Muscle layer of colon (tissue), 2 donors: ENCODE data around the gene ADAP1.
"Not testable (repeated sequence)": the region's sequence is repeated elsewhere in the genome, so short reads cannot be mapped to it uniquely, and the experiment has no call there.

ENCODE experiments used
- H3K27ac ChIP-seq: one replicate; pipeline ENCODE4 v1.7.0; 2013; ENCODE audit warnings: low read depth, mild to moderate bottlenecking, low read length, moderate library complexity
- H3K27me3 ChIP-seq, 2 donors: one replicate each; pipeline ENCODE4 v1.7.0; 2013; ENCODE audit warnings: low read length in 2 of 2, mild to moderate bottlenecking in 2 of 2; ENCODE audit not compliant: insufficient read depth in 2 of 2, control insufficient read depth in 1 of 2
- H3K36me3 ChIP-seq: one replicate; pipeline ENCODE4 v1.7.0; 2013; ENCODE audit warnings: mild to moderate bottlenecking, low read length; ENCODE audit not compliant: insufficient read depth
- H3K4me1 ChIP-seq: one replicate; pipeline ENCODE4 v1.7.0; 2013; ENCODE audit warnings: mild to moderate bottlenecking, low read length; ENCODE audit not compliant: insufficient read depth
- H3K4me3 ChIP-seq, 2 donors: one replicate each; pipeline ENCODE4 v1.7.0; 2013; ENCODE audit warnings: low read length in 2 of 2, low read depth in 1 of 2, mild to moderate bottlenecking in 1 of 2, moderate library complexity in 1 of 2
- H3K9ac ChIP-seq: one replicate; pipeline ENCODE4 v1.7.0; 2013; ENCODE audit warnings: low read length
- H3K9me3 ChIP-seq: one replicate; pipeline ENCODE4 v1.7.0; 2013; ENCODE audit warnings: mild to moderate bottlenecking, low read length
- donor health status: abdominal sarcoma.
- donor health status: Adenocarcinoma of cecum.

The ADAP1 gene

GRCh38 chr7:926061-927030 lies 28.1 kb downstream of the ADAP1 start:
- Histone ChIP-seq H3K4me3 (no peak overlapping the region), H3K9me3 (no peaks in the 10 kb centered on the region), H3K27me3 (no peaks in the 10 kb centered on the region), H3K4me1 (peaks cover 16% of the 10 kb centered on the region), H3K36me3 (no peaks in the 10 kb centered on the region), H3K9ac (no peak overlapping the region), H3K27ac (no peak overlapping the region)

GRCh38 chr7:925601-926000 lies 28.9 kb downstream of the ADAP1 start:
- no peak overlapping the region for H3K4me3 ChIP-seq
- H3K9ac ChIP-seq: no peak overlapping the region
- H3K27ac ChIP-seq: no peak overlapping the region
- H3K36me3 ChIP-seq: no peaks in the 10 kb centered on the region
- H3K27me3 ChIP-seq: no peaks in the 10 kb centered on the region
- H3K9me3 ChIP-seq: no peaks in the 10 kb centered on the region
- peaks cover 16% of the 10 kb centered on the region for H3K4me1 ChIP-seq

GRCh38 chr7:924541-925231 lies 29.8 kb downstream of the ADAP1 start:
- no peaks in the 10 kb centered on the region for H3K9me3 ChIP-seq
- H3K4me3 ChIP-seq: no peak overlapping the region
- H3K36me3 ChIP-seq: no peaks in the 10 kb centered on the region
- no peak overlapping the region for H3K9ac ChIP-seq
- H3K4me1 ChIP-seq: peaks cover 16% of the 10 kb centered on the region
- H3K27me3 ChIP-seq: no peaks in the 10 kb centered on the region
- no peak overlapping the region for H3K27ac ChIP-seq

- not testable (repeated sequence) for H3K9me3 ChIP-seq, H3K27ac ChIP-seq, H3K36me3 ChIP-seq, H3K9ac ChIP-seq, H3K27me3 ChIP-seq, H3K4me3 ChIP-seq
- peaks cover 16% of the 10 kb centered on the region for H3K4me1 ChIP-seq
These were observed 30.4 kb downstream of the ADAP1 start for GRCh38 chr7:924042-924441.

- Histone ChIP-seq H3K36me3 (no peaks in the 10 kb centered on the region), H3K4me1 (peaks cover 10% of the 10 kb centered on the region), H3K27ac (no peak overlapping the region), H3K4me3 (no peak overlapping the region), H3K9ac (no peak overlapping the region), H3K27me3 (no peaks in the 10 kb centered on the region), H3K9me3 (no peaks in the 10 kb centered on the region)
These were observed 31.1 kb downstream of the ADAP1 start for GRCh38 chr7:923108-924041.

- Histone ChIP-seq H3K27ac (no peak overlapping the region), H3K9me3 (no peaks in the 10 kb centered on the region), H3K4me1 (peaks cover 8% of the 10 kb centered on the region), H3K4me3 (no peak overlapping the region), H3K36me3 (no peaks in the 10 kb centered on the region), H3K27me3 (no peaks in the 10 kb centered on the region), H3K9ac (no peak overlapping the region)
These were observed 32.0 kb downstream of the ADAP1 start for GRCh38 chr7:922334-923107.

GRCh38 chr7:921581-922333 lies 32.7 kb downstream of the ADAP1 start:
- Histone ChIP-seq H3K36me3 (no peaks in the 10 kb centered on the region), H3K4me3 (no peak overlapping the region), H3K9me3 (no peaks in the 10 kb centered on the region), H3K9ac (no peak overlapping the region), H3K27me3 (no peaks in the 10 kb centered on the region), H3K4me1 (peaks cover 8% of the 10 kb centered on the region), H3K27ac (no peak overlapping the region)

- Histone ChIP-seq H3K4me1 (peaks cover 13% of the 10 kb centered on the region), H3K4me3 (no peak overlapping the region), H3K27ac (no peak overlapping the region), H3K9me3 (no peaks in the 10 kb centered on the region), H3K36me3 (no peaks in the 10 kb centered on the region), H3K27me3 (no peaks in the 10 kb centered on the region), H3K9ac (no peak overlapping the region)
These were observed 33.4 kb downstream of the ADAP1 start for GRCh38 chr7:921071-921461.

GRCh38 chr7:920351-921070 lies 34.0 kb downstream of the ADAP1 start:
- Histone ChIP-seq H3K27ac (no peak overlapping the region), H3K36me3 (no peaks in the 10 kb centered on the region), H3K4me1 (peaks cover 10% of the 10 kb centered on the region), H3K9ac (no peak overlapping the region), H3K9me3 (no peaks in the 10 kb centered on the region), H3K4me3 (no peak overlapping the region), H3K27me3 (no peaks in the 10 kb centered on the region)

GRCh38 chr7:919924-920341 lies 34.5 kb downstream of the ADAP1 start:
- Histone ChIP-seq H3K36me3 (no peaks in the 10 kb centered on the region), H3K9ac (no peak overlapping the region), H3K27ac (no peak overlapping the region), H3K4me3 (no peak overlapping the region), H3K4me1 (peaks cover 10% of the 10 kb centered on the region), H3K9me3 (no peaks in the 10 kb centered on the region), H3K27me3 (no peaks in the 10 kb centered on the region)
